NCI-H82 (cell line): ENCODE results near the gene COPZ1.

ENCODE experiments used
- DNase-seq: peaks from one replicate; lab custom pipeline; 2025; lab: John Stamatoyannopoulos, UW

The COPZ1 gene

GRCh38 chr12:54377007-54377406 lies 52.1 kb downstream of the COPZ1 start:
- no peak for DNase-seq

GRCh38 chr12:54377797-54378515 lies 53.0 kb downstream of the COPZ1 start:
- no peak for DNase-seq

- DNase-seq = peak; percentile 74
Observed at GRCh38 chr12:54378796-54379397, 54.0 kb downstream of the COPZ1 start.

- DNase-seq = peak; percentile 97
Observed at GRCh38 chr12:54379398-54380201, 54.7 kb downstream of the COPZ1 start.

GRCh38 chr12:54381136-54381535 lies 56.2 kb downstream of the COPZ1 start:
- peak; percentile 66 for DNase-seq

GRCh38 chr12:54383041-54383609 lies 58.2 kb downstream of the COPZ1 start:
- DNase-seq = no peak

GRCh38 chr12:54384591-54385041 lies 59.7 kb downstream of the COPZ1 start, which contains the start of gene ZNF385A:
Gene ZNF385A (minus strand): TSS chr12:54384733. CDS start chr12:54384514, 219 bp downstream.
- peak; percentile 44 for DNase-seq

- peak; percentile 92 for DNase-seq
Observed at GRCh38 chr12:54385251-54385914, 60.5 kb downstream of the COPZ1 start.

- no peak for DNase-seq
Observed at GRCh38 chr12:54386403-54387113, 61.6 kb downstream of the COPZ1 start.

- no peak for DNase-seq
Observed at GRCh38 chr12:54387114-54387467, 62.2 kb downstream of the COPZ1 start.

GRCh38 chr12:54388237-54389133 lies 63.6 kb downstream of the COPZ1 start:
- DNase-seq = no peak

GRCh38 chr12:54389134-54389508 lies 64.2 kb downstream of the COPZ1 start:
- DNase-seq = peak; percentile 42

- DNase-seq = no peak
Observed at GRCh38 chr12:54389607-54390175, 64.8 kb downstream of the COPZ1 start.

- DNase-seq = peak; percentile 46
Observed at GRCh38 chr12:54390176-54390667, 65.3 kb downstream of the COPZ1 start.

GRCh38 chr12:54390668-54391551 lies 66.0 kb downstream of the COPZ1 start:
- DNase-seq = peak; percentile 90

GRCh38 chr12:54392485-54393206 lies 67.7 kb downstream of the COPZ1 start:
- DNase-seq = no peak

- peak; percentile 91 for DNase-seq
Observed at GRCh38 chr12:54393207-54393609, 68.3 kb downstream of the COPZ1 start.

GRCh38 chr12:54393743-54394142 lies 68.8 kb downstream of the COPZ1 start:
- DNase-seq = no peak
